ENCODE data around the gene SPRR2G. TPM values are rescaled to one million over a fixed set of nuclear protein-coding genes. Genes with fewer than 3 reads are reported as not detected.

The SPRR2G gene
- total and polyA plus RNA-seq, 10 donors, result not detected

- WGBS, 5 donors, result 67 to 83% (median 77%) methylated on average over 2 of the region's 2 CpGs
- Histone ChIP-seq H3K9me3 (no peaks in the 10 kb centered on the region), H3K4me1 (no peaks in the 10 kb centered on the region), H3K27ac (no peak overlapping the region), H3K36me3 (no peaks in the 10 kb centered on the region), H3K27me3 (replicated peaks in 1 of 7) (peaks cover 0 to 30% (median 0%) of the 10 kb centered on the region in 7 donors), H3K4me3 (no peak overlapping the region)
- TF ChIP-seq CTCF (IDR thresholded peaks at IDR 0.05 in 8 of 11, conservative IDR thresholded peaks at IDR 0.05 in 3 of 11), result no peak
- TF ChIP-seq POLR2AphosphoS5 (IDR thresholded peaks at IDR 0.05), result no peak
- no peak for TF ChIP-seq POLR2A (IDR thresholded peaks at IDR 0.05)
- no peak for DNase-seq
- intact Hi-C loops (cut with DNase I; ENCODE audit: low total_unique reads), result no loop called here
These were observed 18.0 kb upstream of the SPRR2G start for GRCh38 chr1:153168686-153169085.

- no peaks in the 10 kb centered on the region for H3K4me1 ChIP-seq
- H3K4me3 ChIP-seq, result no peak overlapping the region
- H3K27ac ChIP-seq, result no peak overlapping the region
- TF ChIP-seq POLR2AphosphoS5 (IDR thresholded peaks at IDR 0.05) (no peak), POLR2A (IDR thresholded peaks at IDR 0.05) (no peak), CTCF (IDR thresholded peaks at IDR 0.05 in 8 of 11, conservative IDR thresholded peaks at IDR 0.05 in 3 of 11) (no peak)
- intact Hi-C loops (cut with DNase I; ENCODE audit: low total_unique reads), result no loop called here
- peaks cover 0 to 13% (median 0%) of the 10 kb centered on the region in 7 donors for H3K27me3 ChIP-seq (replicated peaks in 1 of 7)
- no peaks in the 10 kb centered on the region for H3K36me3 ChIP-seq
- DNase-seq, result no peak
- H3K9me3 ChIP-seq, result peaks cover 0 to 29% (median 27%) of the 10 kb centered on the region in 8 donors
- WGBS, 5 donors, result 80 to 92% (median 88%) methylated on average over 2 of the region's 2 CpGs
These were observed 4.9 kb upstream of the SPRR2G start for GRCh38 chr1:153155541-153155940.

GRCh38 chr1:153152481-153152880 lies 1.8 kb upstream of the SPRR2G start:
- Histone ChIP-seq H3K27me3 (replicated peaks in 1 of 7) (peaks cover 0 to 19% (median 0%) of the 10 kb centered on the region in 7 donors), H3K27ac (no peak overlapping the region), H3K4me1 (no peaks in the 10 kb centered on the region), H3K9me3 (peaks cover 0 to 2% (median under 1%) of the 10 kb centered on the region in 8 donors), H3K36me3 (no peaks in the 10 kb centered on the region), H3K4me3 (no peak overlapping the region)
- intact Hi-C loops (cut with DNase I; ENCODE audit: low total_unique reads), result no loop called here
- 60 to 78% (median 68%) methylated on average over 3 of the region's 3 CpGs for WGBS, 5 donors
- no peak for DNase-seq
- no peak for TF ChIP-seq CTCF (IDR thresholded peaks at IDR 0.05 in 8 of 11, conservative IDR thresholded peaks at IDR 0.05 in 3 of 11)

GRCh38 chr1:153141377-153141776 lies 9.3 kb downstream of the SPRR2G start:
- no peaks in the 10 kb centered on the region for H3K36me3 ChIP-seq
- DNase-seq, result no peak
- H3K4me3 ChIP-seq, result no peak overlapping the region
- 78 to 89% (median 86%) methylated on average over 3 of the region's 3 CpGs for WGBS, 5 donors
- H3K9me3 ChIP-seq, result no peaks in the 10 kb centered on the region
- H3K27me3 ChIP-seq (replicated peaks in 1 of 7), result peaks cover 0 to 19% (median 0%) of the 10 kb centered on the region in 7 donors
- H3K4me1 ChIP-seq, result no peaks in the 10 kb centered on the region
- no peak overlapping the region for H3K27ac ChIP-seq
- TF ChIP-seq POLR2A (IDR thresholded peaks at IDR 0.05), result no peak
- TF ChIP-seq POLR2AphosphoS5 (IDR thresholded peaks at IDR 0.05), result no peak
- TF ChIP-seq CTCF (IDR thresholded peaks at IDR 0.05 in 8 of 11, conservative IDR thresholded peaks at IDR 0.05 in 3 of 11), result no peak
- intact Hi-C loops (cut with DNase I; ENCODE audit: low total_unique reads), result no loop called here
